Endothelial cell (in vitro differentiated cells): ENCODE data around the gene NEB. TPM values are rescaled to one million over a fixed set of nuclear protein-coding genes. Genes with fewer than 3 reads are reported as not detected.

ENCODE experiments used
- DNase-seq: peaks from one replicate; pipeline ENCODE4 v3.0.0; 2021; ENCODE audit warnings: low spot score
- H3K27ac Mint-ChIP-seq: one replicate; pipeline ENCODE4 v1.8.0; 2021; ENCODE audit warnings: mixed read lengths, inconsistent platforms; ENCODE audit not compliant: unreplicated experiment
- H3K27me3 Mint-ChIP-seq: one replicate; pipeline ENCODE4 v1.8.0; 2021; ENCODE audit warnings: mild to moderate bottlenecking, moderate library complexity, mixed read lengths, inconsistent platforms; ENCODE audit not compliant: unreplicated experiment
- H3K36me3 Mint-ChIP-seq: one replicate; pipeline ENCODE4 v1.8.0; 2021; ENCODE audit warnings: mild to moderate bottlenecking, low read depth, mixed read lengths, inconsistent platforms; ENCODE audit not compliant: unreplicated experiment
- H3K4me1 Mint-ChIP-seq: one replicate; pipeline ENCODE4 v1.8.0; 2021; ENCODE audit warnings: mild to moderate bottlenecking, mixed read lengths, inconsistent platforms; ENCODE audit not compliant: unreplicated experiment
- H3K4me3 Mint-ChIP-seq: one replicate; pipeline ENCODE4 v1.8.0; 2021; ENCODE audit warnings: mild to moderate bottlenecking, mixed read lengths, inconsistent platforms; ENCODE audit not compliant: unreplicated experiment
- H3K9me3 Mint-ChIP-seq: one replicate; pipeline ENCODE4 v1.8.0; 2021; ENCODE audit warnings: mixed read lengths, inconsistent platforms; ENCODE audit not compliant: unreplicated experiment
- CTCF ChIP-seq: fragments of 200-600 bp; sonication (generic); IDR thresholded peaks from one replicate; pipeline ENCODE4 v1.5.0; 2021; ENCODE audit warnings: antibody characterized with exemption; ENCODE audit not compliant: unreplicated experiment
- total RNA-seq: library from RNA; stranded (reverse); fragmentation: NEBNext Ultra II Directional; extraction: Animal tissue kit (Norgen Biotek cat#: 25700); gene quantifications from one replicate; pipeline ENCODE4 v1.2.1, GENCODE V29; 2021; ENCODE audit not compliant: unreplicated experiment

NEB gene
- total RNA-seq, 1 donor from 2014 or later, result 0.64 TPM

- no peaks in the 10 kb centered on the region for H3K9me3 Mint-ChIP-seq
- DNase-seq, result no peak
- peaks cover 11% of the 10 kb centered on the region for H3K36me3 Mint-ChIP-seq
- H3K27me3 Mint-ChIP-seq, result no peaks in the 10 kb centered on the region
- no peaks in the 10 kb centered on the region for H3K4me1 Mint-ChIP-seq
- H3K27ac Mint-ChIP-seq, result no peak overlapping the region
- no peak overlapping the region for H3K4me3 Mint-ChIP-seq
- no peak for TF ChIP-seq CTCF
Observed at GRCh38 chr2:151481744-151482143, 252.5 kb downstream of the NEB start.

- TF ChIP-seq CTCF, result no peak
- Mint-ChIP-seq H3K4me1 (no peaks in the 10 kb centered on the region), H3K27me3 (no peaks in the 10 kb centered on the region), H3K4me3 (no peak overlapping the region), H3K36me3 (peaks cover 15% of the 10 kb centered on the region), H3K9me3 (no peaks in the 10 kb centered on the region), H3K27ac (no peak overlapping the region)
- DNase-seq, result no peak
Observed at GRCh38 chr2:151478011-151478410, 256.3 kb downstream of the NEB start.

GRCh38 chr2:151476287-151476686 is 258.0 kb downstream of the NEB start:
- TF ChIP-seq CTCF, result no peak
- Mint-ChIP-seq H3K36me3 (peaks cover 16% of the 10 kb centered on the region), H3K27me3 (no peaks in the 10 kb centered on the region), H3K9me3 (no peaks in the 10 kb centered on the region), H3K27ac (no peak overlapping the region), H3K4me3 (no peak overlapping the region), H3K4me1 (peaks cover 2% of the 10 kb centered on the region)
- DNase-seq, result no peak

- no peak for DNase-seq
- Mint-ChIP-seq H3K9me3 (no peaks in the 10 kb centered on the region), H3K27me3 (no peaks in the 10 kb centered on the region), H3K4me3 (no peak overlapping the region), H3K27ac (no peak overlapping the region), H3K36me3 (peaks cover 26% of the 10 kb centered on the region), H3K4me1 (peaks cover 2% of the 10 kb centered on the region)
- no peak for TF ChIP-seq CTCF
Observed at GRCh38 chr2:151475071-151475470, 259.2 kb downstream of the NEB start.

GRCh38 chr2:151472966-151473365 is 261.3 kb downstream of the NEB start:
- H3K27ac Mint-ChIP-seq, result no peak overlapping the region
- peaks cover 37% of the 10 kb centered on the region for H3K36me3 Mint-ChIP-seq
- H3K4me3 Mint-ChIP-seq, result no peak overlapping the region
- no peaks in the 10 kb centered on the region for H3K27me3 Mint-ChIP-seq
- no peaks in the 10 kb centered on the region for H3K9me3 Mint-ChIP-seq
- DNase-seq, result no peak
- no peak for TF ChIP-seq CTCF
- H3K4me1 Mint-ChIP-seq, result peaks cover 2% of the 10 kb centered on the region
